Measurements from ENCODE around the gene REM1. TPM values are rescaled to one million over a fixed set of nuclear protein-coding genes. Genes with fewer than 3 reads are reported as not detected.

REM1 gene
- total RNA-seq, 4 donors from 2014 or later = 0.57 to 2.3 (median 0.64) TPM; not detected in 1

- DNase-seq (ENCODE audit: low spot score in 2 of 2) = no peak
- 77% methylated on average over 3 of the region's 3 CpGs for WGBS
- no peaks in the 10 kb centered on the region for H3K9me3 ChIP-seq
- H3K4me1 ChIP-seq = peaks cover 7% of the 10 kb centered on the region
- no peak for TF ChIP-seq POLR2AphosphoS5 (IDR thresholded peaks at IDR 0.05)
- TF ChIP-seq CTCF (IDR thresholded peaks at IDR 0.05) = no peak
- no peak for TF ChIP-seq POLR2A (IDR thresholded peaks at IDR 0.05)
- no peak for TF ChIP-seq EP300 (IDR thresholded peaks at IDR 0.05)
- H3K4me3 ChIP-seq = no peak overlapping the region
- peaks cover 6% of the 10 kb centered on the region for H3K27me3 ChIP-seq
- no peak overlapping the region for H3K27ac ChIP-seq
- H3K36me3 ChIP-seq = no peaks in the 10 kb centered on the region
Measured at GRCh38 chr20:31489152-31489551, 14.1 kb downstream of the REM1 start.

- WGBS = 92% methylated on average over 3 of the region's 3 CpGs
Measured at GRCh38 chr20:31490752-31491151, 15.7 kb downstream of the REM1 start.

GRCh38 chr20:31494131-31494530, 19.0 kb downstream of the REM1 start:
- Histone ChIP-seq H3K4me1 (peaks cover 14% of the 10 kb centered on the region), H3K27ac (no peak overlapping the region), H3K4me3 (no peak overlapping the region), H3K36me3 (no peaks in the 10 kb centered on the region), H3K27me3 (no peaks in the 10 kb centered on the region), H3K9me3 (no peaks in the 10 kb centered on the region)
- 59% methylated on average over 2 of the region's 2 CpGs for WGBS
- no peak for DNase-seq (ENCODE audit: low spot score in 2 of 2)
- TF ChIP-seq POLR2A (IDR thresholded peaks at IDR 0.05) = no peak
- peak in 1 of 2 donors; percentile 35 for TF ChIP-seq CTCF (IDR thresholded peaks at IDR 0.05)

More at GRCh38 chr20:31490752-31491151, 15.7 kb downstream of the REM1 start:
- Histone ChIP-seq H3K4me3 (no peak overlapping the region), H3K27ac (no peak overlapping the region), H3K4me1 (peaks cover 2% of the 10 kb centered on the region), H3K27me3 (peaks cover 2% of the 10 kb centered on the region), H3K36me3 (no peaks in the 10 kb centered on the region), H3K9me3 (no peaks in the 10 kb centered on the region)
- no peak for DNase-seq (ENCODE audit: low spot score in 2 of 2)
- TF ChIP-seq POLR2AphosphoS5 (IDR thresholded peaks at IDR 0.05) = no peak

GRCh38 chr20:31496761-31497295, 21.7 kb downstream of the REM1 start:
- DNase-seq (ENCODE audit: low spot score in 2 of 2) = peak; percentile 81 to 84
- 19% methylated on average over 15 of the region's 15 CpGs for WGBS
- Histone ChIP-seq H3K4me1 (peaks cover 14% of the 10 kb centered on the region), H3K9me3 (no peaks in the 10 kb centered on the region), H3K27me3 (no peaks in the 10 kb centered on the region), H3K4me3 (no peak overlapping the region), H3K27ac (no peak overlapping the region), H3K36me3 (no peaks in the 10 kb centered on the region)
- TF ChIP-seq POLR2A (IDR thresholded peaks at IDR 0.05) (no peak), EP300 (IDR thresholded peaks at IDR 0.05) (no peak), CTCF (IDR thresholded peaks at IDR 0.05) (no peak), POLR2AphosphoS5 (IDR thresholded peaks at IDR 0.05) (no peak)

- Histone ChIP-seq H3K36me3 (no peaks in the 10 kb centered on the region), H3K9me3 (no peaks in the 10 kb centered on the region), H3K27ac (no peak overlapping the region), H3K4me3 (no peak overlapping the region), H3K4me1 (peaks cover 14% of the 10 kb centered on the region), H3K27me3 (no peaks in the 10 kb centered on the region)
- DNase-seq (ENCODE audit: low spot score in 2 of 2) = no peak
- TF ChIP-seq POLR2A (IDR thresholded peaks at IDR 0.05) = no peak
- TF ChIP-seq CTCF (IDR thresholded peaks at IDR 0.05) = no peak
- no peak for TF ChIP-seq EP300 (IDR thresholded peaks at IDR 0.05)
- no peak for TF ChIP-seq POLR2AphosphoS5 (IDR thresholded peaks at IDR 0.05)
- WGBS = 50% methylated on average over 6 of the region's 6 CpGs
Measured at GRCh38 chr20:31497838-31498540, 22.9 kb downstream of the REM1 start.

Data from suprapubic skin (tissue), 4 donors.